GM18499 (cell line): ENCODE measurements around the gene MYT1.

Experiments
- ATAC-seq: cut with Tn5 transposase; IDR thresholded peaks from one replicate; pipeline ENCODE4 v1.9.1; 2021; ENCODE audit warnings: moderate number of reproducible peaks; ENCODE audit not compliant: insufficient read depth, unreplicated experiment

The MYT1 gene

GRCh38 chr20:64139199-64140060 lies 24.8 kb upstream of the MYT1 start:
- ATAC-seq, result no peak

GRCh38 chr20:64140061-64140931 lies 24.0 kb upstream of the MYT1 start:
- ATAC-seq, result no peak

- ATAC-seq, result no peak
These were observed 23.3 kb upstream of the MYT1 start for GRCh38 chr20:64140956-64141355.

- ATAC-seq, result no peak
These were observed 21.7 kb upstream of the MYT1 start for GRCh38 chr20:64142590-64142989.

GRCh38 chr20:64143018-64143801 lies 21.0 kb upstream of the MYT1 start:
- no peak for ATAC-seq

DNA sequence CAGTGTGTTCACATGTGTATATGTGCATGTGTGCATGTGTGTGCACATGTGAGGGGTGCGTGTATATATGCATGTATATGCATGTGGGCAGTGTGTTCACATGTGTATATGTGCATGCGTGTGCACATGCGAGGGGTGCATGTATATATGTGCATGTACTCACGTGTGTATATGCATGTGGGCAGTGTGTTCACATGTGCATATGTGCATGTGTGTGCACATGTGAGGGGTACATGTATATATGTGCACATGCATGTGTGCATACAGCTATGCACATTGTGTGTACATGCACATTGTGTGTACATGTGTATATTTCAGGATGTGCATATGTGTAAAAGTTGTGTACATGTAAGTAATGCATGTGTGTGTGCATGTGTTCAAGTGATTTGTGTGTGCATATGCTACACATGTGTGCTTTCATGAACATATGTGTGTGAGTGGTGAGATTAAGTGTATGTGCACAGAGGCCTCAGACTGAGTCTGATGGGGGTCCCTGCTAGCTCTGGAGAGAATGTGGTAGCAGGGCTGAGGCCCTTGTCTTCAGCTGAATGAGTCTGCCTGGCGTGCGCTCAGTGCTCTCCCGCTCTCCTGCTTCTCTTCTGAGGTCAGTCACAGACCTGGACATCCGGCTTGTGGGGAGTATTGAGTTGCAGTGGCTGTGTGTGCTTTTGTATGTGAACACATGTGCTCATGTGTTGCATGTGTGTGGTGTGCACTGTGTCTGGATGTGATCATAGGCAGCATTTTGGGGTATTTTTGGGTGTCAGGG lies 19.9 kb upstream of the MYT1 start:
- ATAC-seq, result no peak

DNA sequence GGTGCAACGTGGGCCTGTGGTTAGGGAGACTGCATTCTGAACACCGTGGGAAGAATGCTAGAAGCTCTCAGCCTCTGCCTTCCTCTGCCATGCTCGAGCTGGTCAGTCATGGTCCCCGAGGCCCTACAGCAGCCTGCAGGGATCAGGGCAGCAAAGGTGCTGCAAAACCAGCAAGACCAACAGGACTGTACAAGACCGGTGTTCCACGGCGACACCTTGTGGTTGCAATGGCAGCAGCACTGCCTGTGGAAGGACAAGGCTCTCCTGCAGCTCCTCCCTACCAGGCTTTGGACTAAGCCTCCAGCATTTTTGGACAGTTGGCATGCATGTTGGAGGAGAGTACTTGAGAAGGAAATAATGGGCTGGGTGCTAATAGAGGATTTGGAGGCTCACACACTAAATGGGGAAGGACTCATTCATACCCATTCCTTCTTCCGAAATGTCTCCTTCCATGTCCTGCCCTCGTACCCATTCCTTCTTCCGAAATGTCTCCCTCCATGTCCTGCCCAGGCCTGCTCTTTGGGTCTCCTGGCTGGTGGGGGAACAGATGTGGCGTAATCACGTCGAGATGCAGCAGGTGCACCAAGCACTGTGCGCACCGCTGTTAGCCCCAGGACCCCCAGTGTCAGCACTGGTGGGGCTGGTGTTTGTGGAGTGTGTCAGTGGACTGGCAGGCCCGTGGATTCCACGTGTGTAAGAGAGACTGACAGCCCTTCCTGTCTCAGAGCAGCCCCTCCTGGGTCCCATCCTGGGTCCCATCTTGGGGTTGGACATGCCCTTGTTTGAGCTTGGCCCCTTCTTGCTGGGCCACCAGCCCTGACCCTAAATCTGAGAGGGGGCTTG lies 18.6 kb upstream of the MYT1 start:
- no peak for ATAC-seq

DNA sequence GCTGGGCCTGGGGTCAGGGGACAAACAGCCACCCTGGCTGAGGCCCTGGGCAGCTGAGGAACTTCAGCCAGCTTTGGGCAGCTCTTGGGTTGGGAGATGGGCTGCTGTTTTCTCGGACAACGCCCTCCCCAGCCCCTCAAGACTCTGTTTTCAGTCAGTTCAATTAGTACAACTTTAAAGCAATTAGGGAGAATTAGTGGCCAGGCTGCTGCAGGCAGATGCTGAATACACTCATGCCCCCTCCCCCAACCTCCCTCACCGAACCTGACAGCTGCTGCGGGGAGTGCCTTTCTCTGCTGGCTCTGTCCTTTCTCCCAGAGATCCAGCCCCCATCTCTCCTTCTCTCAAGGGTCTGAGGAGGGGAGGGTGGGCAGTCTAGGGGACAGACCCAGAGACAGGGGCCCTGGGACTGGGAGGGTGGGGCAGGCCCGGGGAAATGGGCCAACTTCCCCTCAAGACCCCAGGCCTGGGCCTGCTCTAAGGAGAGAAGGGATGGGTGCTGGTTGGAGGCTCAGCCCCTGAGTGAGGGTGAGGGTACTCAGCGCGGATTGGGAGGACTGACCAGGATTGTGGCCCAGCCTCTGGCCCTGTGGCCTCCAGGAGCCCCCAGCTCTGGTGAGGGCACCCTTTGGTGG lies 17.8 kb upstream of the MYT1 start:
- ATAC-seq, result no peak

- ATAC-seq, result no peak
These were observed 17.2 kb upstream of the MYT1 start for GRCh38 chr20:64146936-64147477.

DNA sequence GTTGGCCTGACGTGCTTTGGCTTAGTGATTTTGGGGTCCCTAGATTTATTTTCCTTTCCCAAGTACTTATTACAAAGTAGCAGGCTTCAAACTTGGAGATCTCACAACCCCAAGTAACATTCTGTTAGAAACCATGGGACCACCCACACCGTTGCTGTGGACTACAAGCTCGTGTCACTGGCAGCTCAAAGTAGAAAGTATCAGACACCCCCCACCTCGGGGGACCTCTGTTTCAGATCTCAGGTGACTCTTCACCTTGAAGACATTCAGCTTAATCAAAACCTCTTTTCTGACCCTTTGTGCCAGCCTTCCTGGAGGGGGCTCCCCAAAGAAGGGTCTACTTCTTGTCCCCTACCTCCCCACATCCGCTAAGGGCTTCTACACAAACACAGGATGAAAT lies 15.7 kb upstream of the MYT1 start:
- ATAC-seq, result no peak

DNA sequence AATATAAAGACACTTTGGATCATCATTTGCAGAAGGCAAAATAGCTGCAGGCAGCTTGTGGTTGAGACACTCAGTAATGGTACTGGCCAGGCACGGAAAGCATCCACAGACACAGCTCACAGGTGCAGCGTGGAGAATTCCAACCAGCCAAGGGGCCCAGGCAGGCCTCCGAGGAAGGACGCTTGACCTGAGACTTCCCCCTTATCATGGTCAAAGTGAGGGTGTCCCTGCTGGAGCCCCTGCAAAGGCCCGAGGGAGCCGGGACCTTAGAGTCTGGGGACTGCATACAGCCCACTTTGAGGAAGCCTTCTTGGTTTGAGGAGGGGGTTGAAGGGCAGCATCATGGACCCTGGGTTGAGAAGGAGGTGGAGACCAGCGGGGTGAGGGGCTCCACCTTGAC lies 15.1 kb upstream of the MYT1 start:
- ATAC-seq, result no peak

DNA sequence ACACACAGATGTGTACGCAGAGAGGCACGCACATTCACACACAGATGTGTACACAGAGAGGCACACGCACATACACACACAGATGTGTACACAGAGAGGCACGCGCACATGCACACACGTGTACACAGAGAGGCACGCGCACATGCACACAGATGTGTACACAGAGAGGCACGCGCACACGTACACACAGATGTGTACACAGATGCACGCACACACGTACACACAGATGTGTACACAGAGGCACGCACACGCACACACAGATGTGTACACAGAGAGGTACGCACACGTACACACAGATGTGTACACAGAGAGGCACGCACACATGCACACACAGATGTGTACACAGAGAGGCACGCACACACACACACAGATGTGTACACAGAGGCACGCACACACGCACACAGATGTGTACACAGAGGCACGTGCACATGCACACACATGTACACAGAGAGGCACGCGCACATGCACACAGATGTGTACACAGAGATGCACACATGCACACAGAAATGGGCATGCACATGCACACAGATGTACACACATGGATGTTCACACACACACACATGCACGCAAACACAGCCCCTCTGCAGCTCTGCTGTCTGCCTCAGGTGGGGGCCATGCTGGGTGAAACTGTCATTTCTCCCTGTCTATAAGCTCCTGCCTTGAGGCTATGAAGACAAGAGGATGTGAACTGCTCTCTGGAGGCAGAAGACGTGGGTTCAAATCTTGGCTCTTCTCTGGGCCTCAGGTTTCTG lies 14.3 kb upstream of the MYT1 start:
- ATAC-seq, result no peak

DNA sequence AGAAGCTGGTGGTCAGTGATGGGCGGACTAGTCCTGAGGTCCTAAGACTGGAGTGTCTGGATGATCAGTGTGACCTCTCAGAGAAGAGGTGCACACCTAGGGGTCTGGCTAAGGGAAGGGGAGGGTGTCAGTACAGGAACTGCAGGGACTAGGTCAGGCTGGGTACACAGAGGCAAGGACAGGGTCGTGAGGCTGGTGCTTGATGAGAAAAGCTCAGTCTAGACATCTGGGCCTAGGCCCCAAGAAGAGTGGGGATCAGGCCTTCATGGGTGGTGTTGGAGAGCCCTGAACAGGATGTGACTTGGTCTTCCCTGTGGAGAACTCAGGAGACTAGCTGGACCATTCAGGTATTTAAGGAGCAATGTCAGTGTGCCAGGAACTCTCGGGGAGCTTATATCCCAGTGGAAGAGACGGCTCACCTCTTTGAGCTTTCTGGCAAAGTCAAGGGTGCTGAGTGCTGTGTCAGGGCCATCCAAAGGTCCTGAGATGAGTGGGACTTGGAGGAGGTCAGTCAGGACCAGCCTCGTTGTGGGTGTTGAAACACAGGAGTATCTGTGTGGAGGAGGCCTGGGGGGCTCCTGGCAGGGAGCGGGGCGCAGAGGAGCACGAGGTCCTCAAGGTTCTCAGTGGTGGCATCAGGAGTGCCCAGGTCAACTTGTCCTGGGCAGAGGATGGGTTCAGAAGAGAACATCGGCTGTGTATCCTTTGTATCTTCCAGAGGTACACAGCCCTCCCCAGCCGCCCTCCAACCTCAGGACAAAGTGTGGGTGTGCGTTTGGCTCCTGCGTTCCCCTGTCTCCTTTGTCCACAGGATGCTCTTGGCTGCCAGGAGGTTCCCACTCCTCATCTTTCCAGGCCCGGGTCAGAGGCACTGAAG lies 13.3 kb upstream of the MYT1 start:
- ATAC-seq, result no peak

DNA sequence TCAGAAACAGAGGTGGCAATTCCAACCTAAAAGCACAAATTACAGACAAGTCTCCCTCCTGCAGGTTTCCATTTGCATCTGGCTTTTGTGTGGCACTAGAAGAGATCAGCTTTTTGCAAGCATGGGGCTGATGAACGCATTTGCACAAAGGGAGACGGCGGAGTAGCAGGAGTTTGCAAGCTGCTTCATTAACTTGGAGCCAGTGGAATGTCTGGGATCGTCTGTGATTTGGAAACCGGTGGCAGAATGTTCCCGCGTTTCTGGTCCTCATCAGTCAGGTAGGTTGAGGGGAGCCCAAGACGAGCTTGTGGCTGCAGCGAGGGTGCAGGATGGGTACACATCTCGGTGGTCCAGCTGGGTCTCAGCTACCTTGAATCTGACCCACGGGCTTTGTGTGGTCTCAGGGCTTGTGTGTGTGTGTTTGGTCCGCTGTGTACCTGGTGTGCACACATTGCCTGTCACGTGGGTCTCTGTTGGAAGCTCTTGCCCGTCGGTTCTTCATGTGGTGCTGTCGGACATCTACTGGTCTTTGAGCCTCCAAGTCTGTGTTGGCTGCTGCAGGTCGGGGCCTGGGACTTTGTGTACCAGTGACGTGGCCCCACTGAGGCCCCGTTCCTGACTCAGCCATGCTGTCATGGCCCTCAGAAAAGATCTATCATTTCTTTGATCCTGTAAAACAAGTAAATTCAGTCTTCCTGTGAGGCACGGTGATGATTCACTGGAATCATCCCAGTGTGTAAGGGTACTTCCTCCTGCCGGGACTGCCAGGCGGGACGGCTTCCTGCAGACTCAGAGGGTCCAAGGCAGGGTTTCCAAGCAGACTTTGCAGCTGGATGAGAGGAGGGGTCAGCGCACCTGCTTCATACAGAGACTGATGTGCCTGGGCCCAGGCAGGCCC lies 12.4 kb upstream of the MYT1 start:
- ATAC-seq, result no peak

DNA sequence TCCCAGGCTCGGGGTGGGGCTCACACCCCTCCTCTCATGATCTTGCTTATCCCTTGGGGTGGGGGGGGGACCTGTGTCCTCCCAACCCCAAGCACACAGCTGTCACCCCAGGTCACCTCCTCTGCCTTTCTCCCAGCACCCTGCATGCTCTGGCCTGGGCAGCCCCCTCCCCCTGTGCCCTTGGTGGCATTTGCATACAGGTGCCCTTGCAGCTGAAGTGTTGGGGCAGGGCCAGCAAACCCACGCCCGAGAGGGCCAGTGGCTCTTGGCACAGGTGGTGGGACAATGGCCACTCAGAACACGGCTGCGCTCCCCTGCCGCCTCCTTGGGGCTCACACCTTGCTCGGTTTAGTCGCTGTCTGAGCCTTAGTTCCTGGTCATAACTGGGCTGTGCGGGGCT lies 11.3 kb upstream of the MYT1 start:
- no peak for ATAC-seq

GRCh38 chr20:64153410-64153809 lies 10.8 kb upstream of the MYT1 start:
- ATAC-seq, result no peak
